ENCODE results near the gene GRAP2.

DNA sequence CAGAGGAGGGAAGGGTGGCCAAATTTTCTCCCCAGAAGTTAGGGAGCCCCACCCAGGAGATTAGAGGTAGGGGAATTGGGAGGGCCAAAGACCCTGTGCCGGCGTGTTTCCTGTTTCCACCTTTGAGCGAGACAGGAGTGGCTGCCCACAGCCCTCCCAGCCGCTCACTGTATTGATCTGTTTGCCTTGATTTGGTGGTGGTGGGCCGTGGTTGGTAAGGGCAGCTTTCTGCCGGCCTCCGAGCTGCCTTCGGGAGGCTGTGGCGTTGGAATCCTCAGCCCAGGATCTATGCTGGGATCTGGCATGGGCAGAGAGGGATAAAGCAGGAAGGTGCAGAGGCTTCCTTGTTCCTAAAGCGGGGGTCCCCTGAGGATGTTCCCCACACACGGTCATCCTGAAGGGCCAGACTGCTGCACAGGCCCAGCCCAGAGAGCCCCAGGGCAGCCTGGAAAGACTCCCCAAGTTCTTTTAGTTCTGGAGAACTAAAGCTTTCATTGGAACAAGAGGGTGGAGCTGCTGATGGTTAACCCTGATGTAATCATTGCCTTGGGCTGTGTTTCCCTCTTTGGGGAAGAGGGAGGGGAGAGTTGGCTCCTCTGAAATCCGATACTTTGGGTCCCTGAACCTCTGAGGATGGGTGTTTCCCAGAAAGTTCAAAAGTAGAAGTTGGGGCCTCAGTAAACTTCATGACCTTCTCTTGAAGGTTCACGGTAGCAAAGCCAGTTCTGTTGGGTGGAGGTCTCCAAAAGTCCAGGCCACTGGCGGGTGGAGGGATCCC lies 101.1 kb downstream of the GRAP2 start:
- no peak for TF ChIP-seq CTCF (IDR thresholded peaks at IDR 0.05)
- no peak for TF ChIP-seq POLR2A (IDR thresholded peaks at IDR 0.05)
- no peak for TF ChIP-seq POLR2AphosphoS5 (IDR thresholded peaks at IDR 0.05)

Data from stomach (tissue), 4 donors.